Astrocyte of the spinal cord (primary cell): ENCODE data around the gene RAB40C.

Experiments
- DNase-seq: peaks from one replicate; pipeline ENCODE4 v3.0.0; 2011; ENCODE audit warnings: low read depth, low spot score
- H3K4me3 ChIP-seq: 2 replicates; pipeline ENCODE4 v1.5.1; 2011; ENCODE audit warnings: low read depth, mild to moderate bottlenecking, low read length, moderate library complexity
- CTCF ChIP-seq: IDR thresholded peaks from 2 replicates; pipeline ENCODE4 v1.5.1; 2012; ENCODE audit warnings: low read depth, mild to moderate bottlenecking, low read length, inconsistent platforms
- in situ Hi-C: cut with HindIII; loops from 2 replicates; pipeline ENCODE4 v1.10.0; 2017; ENCODE audit warnings: low sequenced_read_pairs

RAB40C gene

DNA sequence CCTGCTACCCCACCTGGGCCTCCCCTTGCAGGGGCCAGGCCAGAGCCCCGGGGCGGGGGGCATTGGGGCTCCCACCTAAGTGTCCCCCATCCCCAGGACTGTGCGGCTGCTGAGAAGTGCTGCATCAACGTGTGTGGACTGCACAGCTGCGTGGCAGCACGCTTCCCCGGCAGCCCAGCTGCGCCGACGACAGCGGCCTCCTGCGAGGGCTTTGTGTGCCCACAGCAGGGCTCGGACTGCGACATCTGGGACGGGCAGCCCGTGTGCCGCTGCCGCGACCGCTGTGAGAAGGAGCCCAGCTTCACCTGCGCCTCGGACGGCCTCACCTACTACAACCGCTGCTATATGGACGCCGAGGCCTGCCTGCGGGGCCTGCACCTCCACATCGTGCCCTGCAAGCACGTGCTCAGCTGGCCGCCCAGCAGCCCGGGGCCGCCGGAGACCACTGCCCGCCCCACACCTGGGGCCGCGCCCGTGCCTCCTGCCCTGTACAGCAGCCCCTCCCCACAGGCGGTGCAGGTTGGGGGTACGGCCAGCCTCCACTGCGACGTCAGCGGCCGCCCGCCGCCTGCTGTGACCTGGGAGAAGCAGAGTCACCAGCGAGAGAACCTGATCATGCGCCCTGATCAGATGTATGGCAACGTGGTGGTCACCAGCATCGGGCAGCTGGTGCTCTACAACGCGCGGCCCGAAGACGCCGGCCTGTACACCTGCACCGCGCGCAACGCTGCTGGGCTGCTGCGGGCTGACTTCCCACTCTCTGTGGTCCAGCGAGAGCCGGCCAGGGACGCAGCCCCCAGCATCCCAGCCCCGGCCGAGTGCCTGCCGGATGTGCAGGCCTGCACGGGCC lies 42.8 kb downstream of the RAB40C start:
- no peak for TF ChIP-seq CTCF

GRCh38 chr16:633336-634050 lies 43.6 kb downstream of the RAB40C start:
- no peak overlapping the region for H3K4me3 ChIP-seq
- DNase-seq = no peak
- in situ Hi-C loops = no loop called here
- no peak for TF ChIP-seq CTCF

More for the DNA sequence above, 42.8 kb downstream of the RAB40C start:
- no peak for DNase-seq
- in situ Hi-C loops = no loop called here
- H3K4me3 ChIP-seq = no peak overlapping the region

GRCh38 chr16:634051-634670 lies 44.3 kb downstream of the RAB40C start:
- no peak overlapping the region for H3K4me3 ChIP-seq
- in situ Hi-C loops = no loop called here
- DNase-seq = no peak
- TF ChIP-seq CTCF = no peak

GRCh38 chr16:634996-635395 lies 45.1 kb downstream of the RAB40C start:
- no peak for TF ChIP-seq CTCF
- H3K4me3 ChIP-seq = peak overlapping the region; percentile 67
- DNase-seq = no peak
- in situ Hi-C loops = no loop called here

GRCh38 chr16:635573-636205 lies 45.8 kb downstream of the RAB40C start:
- H3K4me3 ChIP-seq = peak overlapping the region; percentile 67
- no peak for TF ChIP-seq CTCF
- in situ Hi-C loops = no loop called here
- DNase-seq = no peak
